KMS-11 (cell line): ENCODE data around the gene TBXAS1.

Experiments used
- H2AFZ ChIP-seq: fragments of 200-600 bp; sonication (generic); 2 replicates; pipeline ENCODE4 v1.6.1; 2016; ENCODE audit warnings: antibody characterized with exemption, mixed run types, low read depth
- H3K27ac ChIP-seq: fragments of 200-600 bp; sonication (generic); 2 replicates; pipeline ENCODE4 v1.6.1; 2016; ENCODE audit warnings: mild to moderate bottlenecking, mixed run types
- H3K27me3 ChIP-seq: fragments of 200-600 bp; sonication (generic); 2 replicates; pipeline ENCODE4 v1.6.1; 2017; ENCODE audit warnings: mild to moderate bottlenecking, low read depth, mixed run types, moderate library complexity; ENCODE audit not compliant: insufficient read depth
- H3K36me3 ChIP-seq: fragments of 200-600 bp; sonication (generic); 2 replicates; pipeline ENCODE4 v1.6.1; 2017; ENCODE audit warnings: mild to moderate bottlenecking, mixed run types; ENCODE audit not compliant: insufficient read depth
- H3K4me1 ChIP-seq: fragments of 200-600 bp; sonication (generic); 2 replicates; pipeline ENCODE4 v1.6.1; 2016; ENCODE audit warnings: mild to moderate bottlenecking, low read depth, mixed run types; ENCODE audit not compliant: poor library complexity, severe bottlenecking
- H3K4me2 ChIP-seq: fragments of 200-600 bp; sonication (generic); 2 replicates; pipeline ENCODE4 v1.7.0; 2016; ENCODE audit warnings: mild to moderate bottlenecking, mixed run types
- H3K4me3 ChIP-seq: fragments of 200-600 bp; sonication (generic); IDR thresholded peaks from 2 replicates; pipeline ENCODE4 v1.6.1; 2017; ENCODE audit warnings: low read depth, low read length, mixed read lengths; ENCODE audit not compliant: insufficient read depth
- H3K79me2 ChIP-seq: fragments of 200-600 bp; sonication (generic); 2 replicates; pipeline ENCODE4 v1.6.1; 2016; ENCODE audit warnings: low read depth, mixed run types; ENCODE audit not compliant: insufficient read depth
- H3K9ac ChIP-seq: fragments of 200-600 bp; sonication (generic); 2 replicates; pipeline ENCODE4 v1.6.1; 2016; ENCODE audit warnings: mild to moderate bottlenecking, mixed run types
- H4K20me1 ChIP-seq: fragments of 200-600 bp; sonication (generic); 2 replicates; pipeline ENCODE4 v1.6.1; 2016; ENCODE audit warnings: mild to moderate bottlenecking, mixed run types; ENCODE audit not compliant: insufficient read depth
- TF ChIP-seq, protein P1 (sequence below): fragments of 200-600 bp; sonication (generic); conservative IDR thresholded peaks from 2 replicates; pipeline ENCODE4 v1.6.1; 2017; ENCODE audit warnings: low read depth, mild to moderate bottlenecking, antibody characterized with exemption, low read length, moderate library complexity, mixed read lengths

The TBXAS1 gene

DNA sequence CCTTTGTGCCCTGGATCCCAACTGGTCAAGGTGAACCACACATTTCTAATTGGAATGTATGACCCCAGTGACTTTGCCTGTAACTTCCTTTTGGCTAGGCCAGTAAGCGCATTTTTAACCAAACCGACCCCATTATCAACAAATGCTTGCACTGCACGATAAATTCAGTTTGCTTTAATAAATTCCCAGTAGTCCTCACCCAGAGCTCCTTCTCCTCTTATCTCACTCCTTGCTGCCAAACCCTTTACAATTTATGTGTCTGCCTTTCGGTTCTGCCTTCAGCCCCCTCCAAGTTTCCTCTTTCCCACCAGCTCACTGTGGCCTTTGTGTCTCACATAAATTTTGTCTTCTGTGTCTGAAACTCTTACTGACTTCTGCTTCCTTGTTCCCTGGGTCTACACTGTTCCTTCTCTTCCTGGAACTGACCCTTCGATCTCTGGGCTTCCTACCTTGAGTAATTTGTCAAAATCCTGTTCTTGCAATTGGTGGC lies 59.0 kb downstream of the TBXAS1 start:
- Histone ChIP-seq H3K4me2 (no peak overlapping the region), H3K79me2 (no peaks in the 10 kb centered on the region), H3K27ac (no peak overlapping the region), H3K4me1 (no peaks in the 10 kb centered on the region), H3K36me3 (no peaks in the 10 kb centered on the region), H3K4me3 (no peak overlapping the region), H3K9ac (no peak overlapping the region), H2AFZ (no peak overlapping the region), H3K27me3 (no peaks in the 10 kb centered on the region), H4K20me1 (no peaks in the 10 kb centered on the region)
- TF ChIP-seq, protein P1, sequence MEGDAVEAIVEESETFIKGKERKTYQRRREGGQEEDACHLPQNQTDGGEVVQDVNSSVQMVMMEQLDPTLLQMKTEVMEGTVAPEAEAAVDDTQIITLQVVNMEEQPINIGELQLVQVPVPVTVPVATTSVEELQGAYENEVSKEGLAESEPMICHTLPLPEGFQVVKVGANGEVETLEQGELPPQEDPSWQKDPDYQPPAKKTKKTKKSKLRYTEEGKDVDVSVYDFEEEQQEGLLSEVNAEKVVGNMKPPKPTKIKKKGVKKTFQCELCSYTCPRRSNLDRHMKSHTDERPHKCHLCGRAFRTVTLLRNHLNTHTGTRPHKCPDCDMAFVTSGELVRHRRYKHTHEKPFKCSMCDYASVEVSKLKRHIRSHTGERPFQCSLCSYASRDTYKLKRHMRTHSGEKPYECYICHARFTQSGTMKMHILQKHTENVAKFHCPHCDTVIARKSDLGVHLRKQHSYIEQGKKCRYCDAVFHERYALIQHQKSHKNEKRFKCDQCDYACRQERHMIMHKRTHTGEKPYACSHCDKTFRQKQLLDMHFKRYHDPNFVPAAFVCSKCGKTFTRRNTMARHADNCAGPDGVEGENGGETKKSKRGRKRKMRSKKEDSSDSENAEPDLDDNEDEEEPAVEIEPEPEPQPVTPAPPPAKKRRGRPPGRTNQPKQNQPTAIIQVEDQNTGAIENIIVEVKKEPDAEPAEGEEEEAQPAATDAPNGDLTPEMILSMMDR, result no peak

DNA sequence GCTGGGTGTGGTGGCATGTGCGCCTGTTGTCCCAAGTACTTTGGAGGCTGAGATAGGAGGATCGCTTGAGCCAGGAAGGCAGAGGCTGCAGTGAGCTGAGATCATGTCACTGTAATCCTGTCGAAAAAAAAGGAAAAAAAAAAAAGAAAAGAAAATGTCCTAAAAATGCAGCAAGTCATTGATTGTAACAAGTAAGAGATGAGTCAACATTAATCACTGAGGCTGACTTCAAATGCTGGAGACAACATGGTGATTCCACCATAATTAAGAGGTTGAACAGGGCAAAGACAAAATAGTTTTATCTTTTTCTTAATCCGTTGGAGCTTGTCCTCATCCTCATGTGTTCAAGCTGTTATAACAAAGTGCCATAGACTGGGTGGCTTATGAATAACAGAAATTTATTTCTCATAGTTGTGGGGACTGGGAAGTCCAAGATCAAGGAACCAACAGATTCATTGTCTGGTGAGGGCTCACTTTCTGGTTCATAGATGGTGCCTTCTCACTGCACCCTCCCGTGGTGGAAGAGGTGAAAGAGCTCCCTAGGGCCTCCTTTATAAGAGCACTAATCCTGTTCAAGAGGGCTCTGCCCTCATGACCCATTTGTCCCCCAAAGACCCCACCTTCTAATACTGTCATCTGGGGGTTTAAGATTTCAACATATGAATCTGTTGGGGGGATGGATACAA lies 60.3 kb downstream of the TBXAS1 start:
- Histone ChIP-seq H4K20me1 (no peaks in the 10 kb centered on the region), H3K36me3 (no peaks in the 10 kb centered on the region), H3K27ac (no peak overlapping the region), H3K79me2 (no peaks in the 10 kb centered on the region), H3K4me1 (peaks cover 5% of the 10 kb centered on the region), H3K27me3 (no peaks in the 10 kb centered on the region), H3K9ac (no peak overlapping the region), H3K4me2 (no peak overlapping the region), H2AFZ (no peak overlapping the region), H3K4me3 (no peak overlapping the region)
- TF ChIP-seq, protein P1, result no peak

DNA sequence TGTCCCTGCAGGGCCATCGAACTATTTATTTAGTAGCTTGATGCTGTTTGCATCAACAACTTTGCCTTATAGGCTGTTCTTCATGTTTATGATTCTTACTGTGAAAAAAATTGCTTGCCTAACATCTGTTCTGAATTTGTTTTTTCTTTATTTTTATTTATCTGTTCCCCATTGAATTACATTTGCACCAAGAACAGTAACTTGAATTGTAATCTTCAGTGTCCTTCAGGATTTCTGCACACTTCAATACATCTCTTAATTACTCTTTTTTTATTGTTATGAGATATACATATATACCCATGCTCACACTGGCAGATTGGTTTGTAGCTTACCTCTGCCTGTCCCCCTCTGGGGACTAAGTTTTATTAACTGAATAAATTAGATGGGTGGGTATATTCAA lies 64.4 kb downstream of the TBXAS1 start:
- TF ChIP-seq, protein P1, result no peak
- H3K9ac ChIP-seq, result no peak overlapping the region
- H3K36me3 ChIP-seq, result no peaks in the 10 kb centered on the region
- H3K27me3 ChIP-seq, result no peaks in the 10 kb centered on the region
- H3K4me3 ChIP-seq, result no peak overlapping the region
- no peak overlapping the region for H3K4me2 ChIP-seq
- H2AFZ ChIP-seq, result no peak overlapping the region
- no peak overlapping the region for H3K27ac ChIP-seq
- peaks cover 36% of the 10 kb centered on the region for H3K4me1 ChIP-seq
- no peaks in the 10 kb centered on the region for H4K20me1 ChIP-seq
- no peaks in the 10 kb centered on the region for H3K79me2 ChIP-seq

DNA sequence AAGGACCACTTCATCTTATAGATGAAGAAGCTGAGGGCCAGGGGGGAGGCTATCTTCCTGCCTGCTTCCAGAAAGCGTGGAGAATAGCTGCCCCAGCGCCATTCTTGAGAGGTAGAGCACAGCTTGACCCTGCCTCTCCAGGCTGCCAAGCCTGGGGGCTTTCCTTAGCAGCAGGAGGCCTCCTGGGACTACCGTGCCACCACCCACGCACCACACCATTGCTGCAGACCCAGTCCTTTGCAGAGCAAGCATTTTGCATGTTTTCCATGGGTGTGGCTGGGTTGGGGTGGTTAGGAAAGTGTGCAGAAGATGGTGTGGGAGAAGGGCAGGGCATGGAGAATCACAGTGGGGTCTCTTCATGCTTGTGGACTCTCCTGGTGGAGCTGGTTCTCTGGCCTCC lies 64.9 kb downstream of the TBXAS1 start:
- TF ChIP-seq, protein P1, result no peak
- Histone ChIP-seq H3K4me1 (peaks cover 42% of the 10 kb centered on the region), H3K27me3 (no peaks in the 10 kb centered on the region), H2AFZ (no peak overlapping the region), H3K27ac (no peak overlapping the region), H3K9ac (no peak overlapping the region), H4K20me1 (no peaks in the 10 kb centered on the region), H3K79me2 (no peaks in the 10 kb centered on the region), H3K4me3 (no peak overlapping the region), H3K4me2 (no peak overlapping the region), H3K36me3 (no peaks in the 10 kb centered on the region)
